DMS 273 (cell line): ENCODE data around the gene AHI1.

Experiments used
- DNase-seq: peaks from one replicate; lab custom pipeline; 2025; ENCODE audit not compliant: unreplicated experiment; lab: John Stamatoyannopoulos, UW

The AHI1 gene

GRCh38 chr6:135236319-135236718 lies 261.2 kb downstream of the AHI1 start:
- no peak for DNase-seq

GRCh38 chr6:135235716-135236115 lies 261.8 kb downstream of the AHI1 start:
- no peak for DNase-seq

- DNase-seq, result no peak
Observed at GRCh38 chr6:135234492-135234780, 263.1 kb downstream of the AHI1 start.

- peak; percentile 91 for DNase-seq
Observed at GRCh38 chr6:135233686-135234491, 263.7 kb downstream of the AHI1 start.
